Measurements from ENCODE around the gene ENTHD1.

GRCh38 chr22:39839917-39840510, 53.5 kb downstream of the ENTHD1 start:
- TF ChIP-seq, protein P1, sequence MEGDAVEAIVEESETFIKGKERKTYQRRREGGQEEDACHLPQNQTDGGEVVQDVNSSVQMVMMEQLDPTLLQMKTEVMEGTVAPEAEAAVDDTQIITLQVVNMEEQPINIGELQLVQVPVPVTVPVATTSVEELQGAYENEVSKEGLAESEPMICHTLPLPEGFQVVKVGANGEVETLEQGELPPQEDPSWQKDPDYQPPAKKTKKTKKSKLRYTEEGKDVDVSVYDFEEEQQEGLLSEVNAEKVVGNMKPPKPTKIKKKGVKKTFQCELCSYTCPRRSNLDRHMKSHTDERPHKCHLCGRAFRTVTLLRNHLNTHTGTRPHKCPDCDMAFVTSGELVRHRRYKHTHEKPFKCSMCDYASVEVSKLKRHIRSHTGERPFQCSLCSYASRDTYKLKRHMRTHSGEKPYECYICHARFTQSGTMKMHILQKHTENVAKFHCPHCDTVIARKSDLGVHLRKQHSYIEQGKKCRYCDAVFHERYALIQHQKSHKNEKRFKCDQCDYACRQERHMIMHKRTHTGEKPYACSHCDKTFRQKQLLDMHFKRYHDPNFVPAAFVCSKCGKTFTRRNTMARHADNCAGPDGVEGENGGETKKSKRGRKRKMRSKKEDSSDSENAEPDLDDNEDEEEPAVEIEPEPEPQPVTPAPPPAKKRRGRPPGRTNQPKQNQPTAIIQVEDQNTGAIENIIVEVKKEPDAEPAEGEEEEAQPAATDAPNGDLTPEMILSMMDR (IDR thresholded peaks at IDR 0.05; ENCODE audit: borderline replicate concordance, extremely low read depth, low read length, poor library complexity, severe bottlenecking): no peak
- TF ChIP-seq EZH2 (IDR thresholded peaks at IDR 0.05; ENCODE audit: borderline replicate concordance, low read depth, low read length, severe bottlenecking): no peak
